ENCODE measurements around the gene HLA-DMA. TPM values are rescaled to one million over a fixed set of nuclear protein-coding genes. Genes with fewer than 3 reads are reported as not detected.

Gene HLA-DMA
- total and polyA plus RNA-seq, 9 of the 15 experiments (the other 6 are each of a cell fraction or from before 2014, with no cell fraction given) = 0.13 to 0.83 (median 0.51) TPM

GRCh38 chr6:32970413-32971241 is 17.7 kb upstream of the HLA-DMA start (continued):
- TF ChIP-seq REST (IDR thresholded peaks at IDR 0.05; ENCODE audit: borderline replicate concordance) (peak; percentile 29), REST (CRISPR knock-in tag; IDR thresholded peaks at IDR 0.05; ENCODE audit: low read depth) (no peak), ZNF184 (CRISPR knock-in tag; IDR thresholded peaks at IDR 0.05) (no peak), ATF6 (CRISPR knock-in tag; IDR thresholded peaks at IDR 0.05) (no peak; the same call in 1 of the 2 replicates), KDM5B (IDR thresholded peaks at IDR 0.05; ENCODE audit: insufficient replicate concordance, low read depth, low read length) (peak; percentile 1), CEBPG (CRISPR knock-in tag; IDR thresholded peaks at IDR 0.05) (no peak), CEBPG (tag; conservative IDR thresholded peaks at IDR 0.05 in 1 of 2, IDR thresholded peaks at IDR 0.05 in 1 of 2) (no peak), RAD51 (IDR thresholded peaks at IDR 0.05; ENCODE audit: borderline replicate concordance, low read depth) (no peak), PRDM10 (IDR thresholded peaks at IDR 0.05; ENCODE audit: partially characterized antibody) (no peak), PTTG1 (tag; IDR thresholded peaks at IDR 0.05; ENCODE audit: low read depth) (no peak), ARID1B (IDR thresholded peaks at IDR 0.05) (no peak; the same call in 1 of the 2 replicates), ZNF217 (CRISPR knock-in tag; IDR thresholded peaks at IDR 0.05) (no peak)

All from K562 (cell line).